UCSD-AML1 (cell line): ENCODE data around the gene CDKN2B-AS1.
A peak's percentile ranks its signal among the peaks of the same experiment; 100 is the strongest.

Experiments
- DNase-seq: peaks from one replicate; lab custom pipeline; 2025; ENCODE audit not compliant: unreplicated experiment; lab: John Stamatoyannopoulos, UW

Gene CDKN2B-AS1

DNA sequence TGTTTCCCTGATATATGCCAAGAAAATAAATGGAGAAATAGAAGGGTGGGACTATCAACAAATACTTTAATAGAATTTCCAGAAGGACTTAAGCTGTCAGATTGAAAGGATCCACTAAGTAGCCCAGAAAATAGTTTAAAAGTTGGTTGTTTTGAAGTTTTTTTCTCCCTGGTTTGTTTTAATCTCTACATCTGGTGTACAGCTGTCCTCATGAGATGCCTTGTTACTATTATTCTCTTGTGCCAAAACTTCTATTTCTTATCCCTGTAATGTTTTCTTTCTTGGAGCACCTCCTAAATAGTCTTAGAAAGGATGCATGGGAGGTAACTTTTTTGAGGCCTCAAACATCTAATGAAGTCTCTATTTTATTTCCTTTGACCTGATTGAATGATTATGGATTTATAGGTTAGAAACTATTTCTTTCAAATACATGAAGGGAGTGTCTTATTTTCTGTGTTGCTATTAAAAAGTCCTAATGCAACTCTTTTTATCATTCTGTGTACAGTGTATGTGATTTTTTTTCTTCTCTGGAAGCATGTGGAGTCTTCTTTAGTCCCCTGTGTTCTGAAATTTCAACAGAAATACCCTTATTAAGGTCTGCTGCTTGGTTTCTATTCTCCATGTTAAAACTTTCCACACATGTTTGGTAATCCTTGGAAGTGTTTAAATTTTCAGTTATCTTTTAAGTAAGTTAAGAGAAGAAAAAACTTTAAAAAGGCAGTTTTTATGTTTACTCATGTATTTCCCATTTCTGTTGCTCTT, 154.5 kb downstream of the CDKN2B-AS1 start:
- DNase-seq, result no peak

DNA sequence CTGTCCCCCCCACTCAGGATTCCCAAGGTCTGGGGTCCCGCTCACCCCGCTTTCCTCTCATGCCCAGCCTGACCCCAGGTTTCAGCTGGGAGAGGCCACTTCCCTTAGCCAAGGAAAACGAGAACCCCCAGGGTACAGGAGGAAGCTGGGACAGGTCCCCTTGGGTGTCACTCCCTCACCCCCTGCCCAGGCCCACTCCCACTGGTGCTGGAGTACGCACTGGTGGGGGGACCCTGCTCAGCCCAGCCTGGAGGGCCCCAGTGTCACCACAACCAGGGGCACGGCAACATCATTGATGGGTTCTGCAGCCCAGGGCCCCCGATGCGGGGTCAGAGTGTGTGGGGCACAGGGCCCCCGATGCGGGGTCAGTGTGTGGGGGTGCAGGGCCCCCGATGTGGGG, 159.5 kb downstream of the CDKN2B-AS1 start:
- DNase-seq, result no peak

- no peak for DNase-seq
Observed at GRCh38 chr9:22156586-22156985, 162.0 kb downstream of the CDKN2B-AS1 start.

DNA sequence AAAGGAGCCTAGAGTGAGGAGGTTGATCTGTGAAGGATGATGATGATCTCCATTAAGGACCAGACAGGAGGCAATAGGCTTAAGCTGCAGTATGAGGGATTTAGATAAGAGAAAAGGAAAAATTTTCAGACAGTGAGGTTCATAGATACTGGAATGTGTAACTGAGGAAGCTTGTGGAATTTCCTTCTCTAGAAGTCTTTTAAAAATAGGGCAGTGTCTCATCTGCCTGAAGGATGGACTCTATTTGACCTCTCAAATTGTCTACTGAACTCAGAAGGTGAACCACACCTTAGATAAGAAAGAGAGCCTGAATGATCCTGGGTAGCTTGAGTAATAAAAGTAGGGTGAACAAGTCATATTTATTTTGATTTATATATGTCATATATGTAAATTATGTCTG, 162.7 kb downstream of the CDKN2B-AS1 start:
- no peak for DNase-seq

- DNase-seq, result no peak
Observed at GRCh38 chr9:22157828-22158227, 163.2 kb downstream of the CDKN2B-AS1 start.

GRCh38 chr9:22158271-22158670, 163.7 kb downstream of the CDKN2B-AS1 start:
- no peak for DNase-seq

DNA sequence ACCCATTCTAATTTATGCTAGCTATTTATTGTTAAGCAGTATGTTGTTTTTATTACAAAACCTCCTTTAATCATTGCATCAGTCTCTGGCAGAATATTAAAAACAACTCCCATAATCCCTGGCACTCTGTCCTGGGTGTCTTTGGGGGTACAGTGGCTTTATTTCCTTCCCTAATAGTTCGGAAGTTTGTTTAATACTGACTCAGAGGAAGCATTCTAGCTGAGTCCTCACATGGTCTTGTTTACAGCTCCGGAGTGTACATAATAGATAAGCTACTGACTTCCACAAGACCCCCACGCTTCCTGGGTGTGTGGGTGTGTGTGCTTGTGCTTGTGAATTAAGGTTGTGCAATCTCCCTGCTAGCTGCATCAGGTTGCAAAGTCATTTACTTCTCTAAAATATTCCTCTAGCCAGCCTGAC, 164.3 kb downstream of the CDKN2B-AS1 start:
- peak; percentile 74 for DNase-seq

DNA sequence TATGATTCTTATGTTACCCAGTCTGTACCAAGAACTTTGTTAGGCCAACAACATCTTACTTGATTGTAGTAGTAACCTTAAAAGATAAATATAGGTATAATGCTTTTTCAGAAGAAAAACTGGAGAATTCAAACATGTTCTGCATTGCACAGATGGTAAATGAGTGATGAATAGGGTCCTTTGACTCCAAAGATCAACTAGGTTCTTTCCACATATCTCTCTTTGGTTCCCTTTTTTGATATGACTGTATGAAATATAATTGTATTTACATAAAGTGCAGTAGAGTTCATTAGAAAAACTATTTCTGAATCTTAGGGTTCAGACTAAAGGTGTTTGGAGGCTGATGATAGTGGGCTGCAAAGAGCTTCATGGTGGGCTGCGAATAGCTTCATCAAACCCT, 165.0 kb downstream of the CDKN2B-AS1 start:
- no peak for DNase-seq

GRCh38 chr9:22160221-22160620, 165.6 kb downstream of the CDKN2B-AS1 start:
- DNase-seq, result no peak

DNA sequence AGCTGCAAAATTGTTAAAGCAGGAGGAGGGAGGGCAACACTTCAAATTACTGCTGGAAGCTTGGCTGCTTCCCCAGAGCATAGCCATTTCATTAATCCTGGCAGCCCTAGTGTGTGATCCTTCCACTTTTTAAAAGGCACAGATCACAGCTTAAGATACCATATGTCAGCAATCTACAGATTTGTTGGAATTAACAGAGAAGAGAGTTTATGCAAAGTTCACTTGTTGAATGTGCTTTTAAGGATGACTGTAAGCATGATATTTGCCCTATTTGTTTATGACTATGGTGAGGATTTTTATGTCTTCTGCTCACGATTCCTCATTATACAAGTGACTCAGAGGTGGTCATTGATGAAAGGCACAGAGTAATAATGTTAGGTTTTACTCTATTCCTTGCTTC, 170.6 kb downstream of the CDKN2B-AS1 start:
- DNase-seq, result peak; percentile 7

DNA sequence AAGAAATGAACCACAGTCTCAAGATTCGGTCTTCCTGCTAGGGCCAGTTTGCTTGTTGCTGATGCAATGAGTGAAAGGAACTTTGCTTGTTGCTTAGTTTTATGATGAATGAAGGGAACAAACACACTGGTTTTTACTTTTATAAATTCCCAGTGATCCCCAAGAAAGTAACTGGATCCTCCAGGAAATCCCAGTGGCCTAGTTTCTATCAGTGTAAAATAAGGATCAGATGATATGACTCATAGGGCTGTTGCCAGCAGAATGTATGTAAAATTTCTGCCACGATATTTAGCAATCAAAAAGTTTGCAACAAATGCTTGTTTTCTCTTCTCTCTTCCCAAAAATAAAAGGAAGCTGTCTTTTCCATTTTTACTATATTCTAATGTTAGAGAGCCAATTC, 174.7 kb downstream of the CDKN2B-AS1 start:
- no peak for DNase-seq

- peak; percentile 13 for DNase-seq
Observed at GRCh38 chr9:22169727-22170503, 175.3 kb downstream of the CDKN2B-AS1 start.
